ENCODE measurements around the gene COL9A3.

COL9A3 gene

DNA sequence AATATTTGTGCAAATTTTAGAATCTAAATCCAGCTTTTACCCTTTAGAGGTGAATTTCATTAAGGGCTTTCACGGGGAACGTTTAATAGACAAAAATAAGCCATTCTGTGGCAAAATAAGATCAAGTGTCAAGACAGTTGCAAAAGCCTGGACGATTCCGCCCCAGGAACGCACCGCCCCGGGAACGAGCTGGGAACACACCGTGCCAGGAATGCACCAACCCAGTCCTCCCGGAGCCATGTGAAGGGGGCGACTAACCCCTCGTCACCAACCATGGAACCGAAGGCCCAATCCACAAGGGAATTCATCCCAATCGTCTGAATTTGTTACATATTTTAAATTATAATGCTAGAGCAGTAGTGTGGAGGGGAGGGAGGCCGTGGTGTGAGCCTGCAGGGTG, 65.6 kb downstream of the COL9A3 start:
- no peak for DNase-seq

DNA sequence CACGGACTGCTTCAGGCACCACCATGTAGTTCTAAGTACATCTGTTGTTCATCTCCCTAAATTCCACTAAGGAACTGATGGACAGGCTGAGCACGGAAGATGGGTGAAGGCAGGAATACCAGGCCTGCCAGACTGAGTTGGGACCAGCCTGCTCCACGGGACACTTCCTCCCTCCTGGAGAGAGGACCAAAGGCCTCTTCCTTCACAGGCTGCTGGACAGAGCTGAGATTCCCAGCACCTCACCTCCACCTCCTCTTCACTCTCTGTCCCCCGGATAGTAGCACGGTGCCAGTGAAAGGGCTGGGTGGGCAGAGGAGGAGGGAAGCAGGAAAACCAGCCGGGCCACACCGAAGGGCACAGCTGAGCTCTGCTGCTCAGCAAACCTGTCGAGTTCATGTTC, 67.7 kb downstream of the COL9A3 start:
- no peak for DNase-seq

DNA sequence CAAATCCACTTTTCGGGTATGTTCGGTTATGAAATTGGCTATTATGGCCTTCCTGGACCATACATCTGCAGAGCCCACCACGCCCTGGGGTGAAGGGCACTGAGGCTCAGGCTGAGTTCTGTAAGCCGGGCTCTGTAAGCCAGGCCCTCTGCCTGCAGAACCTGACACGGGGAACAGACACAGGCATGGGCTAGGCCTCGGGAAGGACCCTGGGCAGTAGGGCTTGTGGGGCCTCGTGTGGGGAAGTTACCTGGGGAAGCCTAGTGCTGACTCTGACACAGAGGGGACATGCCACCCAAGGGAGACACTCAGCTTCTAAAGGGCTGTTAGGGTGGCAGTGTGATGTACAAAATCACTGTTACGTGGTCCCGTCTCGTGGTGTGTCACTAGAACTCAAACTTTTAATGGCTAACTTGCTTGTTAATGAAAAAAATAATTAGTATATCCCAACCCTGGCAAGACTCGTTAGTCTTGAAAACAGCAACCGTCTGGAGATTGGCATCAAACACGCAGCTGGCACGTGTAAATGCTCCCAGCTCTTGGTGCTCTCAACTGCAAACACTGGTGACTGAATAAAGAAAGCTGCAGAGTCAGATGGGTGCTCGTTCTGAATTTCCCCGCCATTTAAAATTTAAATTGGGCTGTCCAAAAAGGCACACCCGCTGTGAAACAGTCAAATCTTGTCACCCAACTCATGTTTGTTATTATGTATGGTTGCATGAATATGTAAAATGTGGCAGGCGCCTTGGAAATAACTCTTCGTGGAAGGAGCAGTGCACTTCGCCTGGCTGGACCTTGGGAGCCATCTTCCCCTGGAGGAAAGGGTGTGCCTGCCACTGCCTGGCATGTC, 68.4 kb downstream of the COL9A3 start:
- no peak for DNase-seq

DNA sequence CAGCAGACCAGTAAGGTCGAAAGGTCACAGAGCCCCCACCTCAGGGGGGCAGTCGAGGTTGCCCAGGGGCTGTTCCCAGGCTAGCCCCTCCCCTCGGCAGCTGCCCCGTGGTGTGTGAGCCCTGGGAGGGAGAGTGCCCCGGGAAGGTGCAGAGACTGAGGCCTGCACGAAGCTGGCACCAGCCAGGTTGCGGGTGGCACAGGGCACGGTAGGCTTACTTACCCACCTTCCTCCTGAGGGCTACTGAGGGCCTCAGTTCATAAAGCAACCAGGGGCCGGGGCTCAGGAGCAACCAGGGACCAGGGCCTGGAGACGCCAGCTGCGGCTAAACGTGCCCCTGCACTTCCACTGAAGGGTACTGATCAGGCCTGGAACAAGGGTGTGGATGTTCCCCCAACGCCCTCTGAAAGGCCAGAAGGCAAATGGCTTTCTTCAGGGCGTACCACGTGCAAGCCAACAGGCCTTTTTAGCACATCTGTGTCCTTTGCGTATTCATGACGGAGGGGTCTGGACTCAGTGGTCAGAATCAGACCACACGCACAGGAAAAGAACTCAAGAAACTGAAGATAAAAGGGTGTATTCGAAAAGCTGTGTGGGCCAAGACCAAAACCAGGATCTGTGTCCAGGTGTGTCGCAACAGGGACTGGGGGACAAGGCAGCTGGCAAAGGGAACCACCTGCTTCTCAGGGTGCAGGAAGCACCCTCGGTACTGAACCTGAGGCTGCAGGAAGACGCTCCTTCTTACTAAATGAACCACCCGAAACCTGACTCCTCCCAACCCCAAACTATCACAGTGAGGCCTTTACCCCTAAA, 69.3 kb downstream of the COL9A3 start:
- DNase-seq: no peak

DNA sequence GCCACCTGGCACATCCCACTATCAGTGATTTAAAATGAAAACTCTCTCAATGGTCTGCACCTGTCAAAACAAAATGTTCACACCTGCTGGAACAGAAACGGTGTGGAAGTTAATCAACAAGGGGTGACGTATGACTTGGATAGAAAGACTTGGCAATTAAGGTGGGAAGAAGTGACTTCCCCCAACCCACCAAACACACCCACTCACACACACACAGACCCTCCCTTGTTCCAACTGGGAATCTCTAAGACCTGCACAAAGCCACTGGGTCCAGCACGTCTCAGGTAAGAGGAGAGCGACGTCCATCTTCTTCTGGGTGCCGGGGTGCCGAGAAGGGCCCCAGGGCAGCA, 69.8 kb downstream of the COL9A3 start:
- DNase-seq: no peak

DNA sequence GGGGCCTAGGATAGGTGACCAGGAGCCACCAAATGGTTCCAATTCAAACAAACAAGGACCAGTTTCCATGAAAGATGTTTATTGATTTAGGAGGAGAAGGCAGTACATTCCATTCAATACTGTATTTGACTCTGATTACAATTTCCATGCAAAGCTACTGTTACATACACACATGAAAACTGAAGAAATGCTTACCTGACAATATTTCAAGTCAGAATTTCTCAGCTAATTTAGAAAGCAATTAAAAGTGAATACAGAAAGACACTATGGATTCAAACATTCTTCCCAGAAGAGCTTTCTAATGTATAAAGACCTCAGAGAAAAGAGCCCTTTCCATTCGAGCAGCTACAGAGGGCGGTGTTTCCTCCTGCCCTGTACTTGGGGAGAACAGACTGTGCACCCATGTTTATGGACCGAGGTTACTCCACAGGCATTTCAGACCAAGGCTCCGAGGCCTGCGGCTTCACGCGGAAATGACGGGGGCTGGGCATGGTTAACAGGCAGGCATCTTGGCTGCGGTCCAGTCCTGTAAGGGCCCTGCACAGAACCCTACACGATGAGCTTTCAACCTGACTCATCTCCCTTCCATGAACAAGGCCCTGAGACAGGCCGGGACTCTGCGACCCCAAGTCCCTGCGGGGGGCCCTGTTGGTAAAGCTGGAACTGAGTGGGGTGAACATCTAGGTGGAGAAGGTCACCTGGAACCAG, 70.5 kb downstream of the COL9A3 start:
- peak; percentile 70 for DNase-seq

DNA sequence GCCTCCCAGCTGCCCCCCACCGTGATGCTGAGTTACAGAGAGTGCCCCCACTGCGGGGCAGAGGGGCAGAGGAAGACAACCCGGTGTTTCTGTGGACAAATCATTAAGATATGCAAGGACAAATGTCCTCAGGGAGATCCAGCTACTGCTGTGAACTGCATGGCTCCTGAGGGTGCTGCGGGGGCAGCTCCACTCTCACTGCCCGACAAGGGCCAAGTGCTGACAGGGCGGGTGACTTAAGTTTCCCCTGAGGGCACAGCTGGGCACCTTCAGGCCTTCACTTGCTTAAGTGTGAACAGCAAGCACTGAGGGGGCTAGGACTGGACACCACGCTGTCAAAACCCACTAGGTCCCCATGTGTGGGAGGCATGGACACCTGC, 71.0 kb downstream of the COL9A3 start:
- DNase-seq: no peak

DNA sequence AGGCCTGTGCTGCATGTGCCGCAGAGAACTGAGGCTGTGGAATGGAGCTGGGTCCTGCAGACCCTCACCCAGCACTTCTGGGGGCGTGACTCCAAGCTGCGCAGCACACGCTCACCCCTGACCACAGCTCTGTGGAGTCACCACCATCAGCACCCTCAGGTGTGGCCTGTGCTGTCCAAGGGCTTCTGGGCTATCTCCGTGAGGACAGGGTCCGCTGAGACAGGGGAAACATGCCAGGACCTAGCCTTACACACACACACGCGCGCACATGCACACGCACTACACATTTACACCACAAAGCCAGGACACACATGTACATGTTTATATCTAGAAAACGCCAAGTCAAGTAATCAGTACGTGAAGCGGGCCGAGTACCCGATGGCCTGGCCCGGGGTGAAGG, 71.6 kb downstream of the COL9A3 start:
- DNase-seq: no peak

DNA sequence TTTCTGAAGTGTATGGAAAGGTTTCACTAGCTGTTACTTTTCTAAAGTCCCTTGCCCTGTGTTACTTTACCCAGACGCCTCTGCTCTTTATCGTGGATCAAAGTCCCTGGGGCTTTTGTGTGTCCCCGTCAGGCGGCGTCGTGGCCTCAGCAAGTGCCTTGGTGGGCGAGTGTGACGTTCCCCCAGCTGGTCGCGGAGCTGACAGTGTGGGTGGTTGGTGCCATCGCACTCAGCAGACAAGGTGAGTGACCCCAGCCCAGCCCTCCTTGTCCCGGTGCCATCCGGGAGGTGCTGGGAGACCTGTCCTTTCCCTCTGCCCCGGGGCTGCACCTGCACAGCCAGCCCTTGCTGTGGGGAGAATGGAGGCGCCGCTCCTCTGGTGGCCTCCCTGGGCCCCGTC, 72.1 kb downstream of the COL9A3 start:
- DNase-seq: no peak

DNA sequence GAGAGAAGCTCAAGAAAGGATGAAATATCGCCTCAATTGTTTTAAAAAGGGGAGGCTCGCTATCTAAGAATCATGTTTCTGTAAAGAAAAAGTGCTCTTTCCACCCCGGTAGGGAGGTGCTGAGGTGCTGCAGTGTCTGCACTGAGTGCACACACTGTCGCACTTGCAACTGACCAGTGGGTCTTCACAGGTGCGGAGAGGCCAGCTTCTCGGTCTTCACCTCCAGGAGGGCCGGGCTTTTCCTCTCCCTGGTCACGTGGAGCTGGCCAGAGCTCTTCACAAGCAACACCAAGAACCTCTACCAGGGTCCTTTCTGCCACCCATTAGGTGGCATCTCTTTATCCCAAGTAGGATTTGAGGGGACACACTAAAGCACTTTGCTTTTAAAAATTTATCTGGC, 72.6 kb downstream of the COL9A3 start:
- no peak for DNase-seq

DNA sequence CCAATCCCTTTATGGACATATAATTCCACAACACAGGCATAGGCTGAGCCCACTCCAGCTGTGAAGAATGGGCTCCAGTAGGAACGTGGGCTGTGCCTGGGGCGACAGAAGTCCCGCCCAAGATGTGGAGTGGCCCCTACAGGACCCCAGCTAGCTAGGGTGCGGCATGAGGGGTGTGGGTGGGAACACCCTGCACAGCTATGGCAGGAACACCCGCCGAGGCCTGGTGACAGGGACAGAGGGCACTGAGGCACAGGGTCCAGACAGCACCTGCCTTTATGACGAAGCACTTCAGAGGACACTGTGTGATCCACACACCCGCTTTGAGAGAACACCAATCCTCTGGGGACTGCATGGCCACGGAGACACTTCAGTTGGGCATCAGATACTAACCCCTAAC, 73.0 kb downstream of the COL9A3 start:
- no peak for DNase-seq

DNA sequence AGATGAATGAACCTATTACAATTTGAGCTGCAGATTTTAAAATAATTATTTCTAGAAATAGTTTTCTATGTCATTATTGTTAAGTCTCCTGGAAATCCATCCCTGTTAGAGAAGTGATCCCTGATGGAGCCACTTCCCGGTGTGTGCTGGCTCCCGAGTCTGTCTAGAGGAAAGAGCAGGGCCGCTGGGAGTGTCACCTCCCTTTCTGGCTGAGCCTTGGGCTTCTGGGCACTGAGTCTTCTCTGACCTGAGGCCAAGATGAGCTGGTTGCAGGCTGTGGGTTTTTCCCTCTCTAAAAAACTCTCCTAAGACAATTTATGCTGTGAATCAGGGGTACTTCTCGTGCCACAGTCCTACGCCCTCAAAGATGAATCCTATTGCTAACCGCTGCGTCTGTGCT, 73.6 kb downstream of the COL9A3 start:
- no peak for DNase-seq

Measured in T1000 (cell line).